ENCODE data around the gene ZHX3.

ZHX3 gene

GRCh38 chr20:41158082-41158625 lies 159.4 kb downstream of the ZHX3 start:
- Histone ChIP-seq H3K27me3 (ENCODE audit: insufficient read depth, poor library complexity, severe bottlenecking) (peaks cover 6% of the 10 kb centered on the region), H3K27ac (replicated peaks) (no peak overlapping the region), H3K4me3 (replicated peaks; ENCODE audit: insufficient read depth, low read length) (no peak overlapping the region)
- TF ChIP-seq GABPA (IDR thresholded peaks at IDR 0.05; ENCODE audit: low read depth) (no peak), SPI1 (IDR thresholded peaks at IDR 0.05; ENCODE audit: borderline replicate concordance, low read depth) (no peak), POLR2AphosphoS5 (IDR thresholded peaks at IDR 0.05; ENCODE audit: low read depth) (no peak)
- TF ChIP-seq, protein P1, sequence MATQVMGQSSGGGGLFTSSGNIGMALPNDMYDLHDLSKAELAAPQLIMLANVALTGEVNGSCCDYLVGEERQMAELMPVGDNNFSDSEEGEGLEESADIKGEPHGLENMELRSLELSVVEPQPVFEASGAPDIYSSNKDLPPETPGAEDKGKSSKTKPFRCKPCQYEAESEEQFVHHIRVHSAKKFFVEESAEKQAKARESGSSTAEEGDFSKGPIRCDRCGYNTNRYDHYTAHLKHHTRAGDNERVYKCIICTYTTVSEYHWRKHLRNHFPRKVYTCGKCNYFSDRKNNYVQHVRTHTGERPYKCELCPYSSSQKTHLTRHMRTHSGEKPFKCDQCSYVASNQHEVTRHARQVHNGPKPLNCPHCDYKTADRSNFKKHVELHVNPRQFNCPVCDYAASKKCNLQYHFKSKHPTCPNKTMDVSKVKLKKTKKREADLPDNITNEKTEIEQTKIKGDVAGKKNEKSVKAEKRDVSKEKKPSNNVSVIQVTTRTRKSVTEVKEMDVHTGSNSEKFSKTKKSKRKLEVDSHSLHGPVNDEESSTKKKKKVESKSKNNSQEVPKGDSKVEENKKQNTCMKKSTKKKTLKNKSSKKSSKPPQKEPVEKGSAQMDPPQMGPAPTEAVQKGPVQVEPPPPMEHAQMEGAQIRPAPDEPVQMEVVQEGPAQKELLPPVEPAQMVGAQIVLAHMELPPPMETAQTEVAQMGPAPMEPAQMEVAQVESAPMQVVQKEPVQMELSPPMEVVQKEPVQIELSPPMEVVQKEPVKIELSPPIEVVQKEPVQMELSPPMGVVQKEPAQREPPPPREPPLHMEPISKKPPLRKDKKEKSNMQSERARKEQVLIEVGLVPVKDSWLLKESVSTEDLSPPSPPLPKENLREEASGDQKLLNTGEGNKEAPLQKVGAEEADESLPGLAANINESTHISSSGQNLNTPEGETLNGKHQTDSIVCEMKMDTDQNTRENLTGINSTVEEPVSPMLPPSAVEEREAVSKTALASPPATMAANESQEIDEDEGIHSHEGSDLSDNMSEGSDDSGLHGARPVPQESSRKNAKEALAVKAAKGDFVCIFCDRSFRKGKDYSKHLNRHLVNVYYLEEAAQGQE (IDR thresholded peaks at IDR 0.05; ENCODE audit: insufficient replicate concordance, low read depth) = no peak
- TF ChIP-seq, protein P2, sequence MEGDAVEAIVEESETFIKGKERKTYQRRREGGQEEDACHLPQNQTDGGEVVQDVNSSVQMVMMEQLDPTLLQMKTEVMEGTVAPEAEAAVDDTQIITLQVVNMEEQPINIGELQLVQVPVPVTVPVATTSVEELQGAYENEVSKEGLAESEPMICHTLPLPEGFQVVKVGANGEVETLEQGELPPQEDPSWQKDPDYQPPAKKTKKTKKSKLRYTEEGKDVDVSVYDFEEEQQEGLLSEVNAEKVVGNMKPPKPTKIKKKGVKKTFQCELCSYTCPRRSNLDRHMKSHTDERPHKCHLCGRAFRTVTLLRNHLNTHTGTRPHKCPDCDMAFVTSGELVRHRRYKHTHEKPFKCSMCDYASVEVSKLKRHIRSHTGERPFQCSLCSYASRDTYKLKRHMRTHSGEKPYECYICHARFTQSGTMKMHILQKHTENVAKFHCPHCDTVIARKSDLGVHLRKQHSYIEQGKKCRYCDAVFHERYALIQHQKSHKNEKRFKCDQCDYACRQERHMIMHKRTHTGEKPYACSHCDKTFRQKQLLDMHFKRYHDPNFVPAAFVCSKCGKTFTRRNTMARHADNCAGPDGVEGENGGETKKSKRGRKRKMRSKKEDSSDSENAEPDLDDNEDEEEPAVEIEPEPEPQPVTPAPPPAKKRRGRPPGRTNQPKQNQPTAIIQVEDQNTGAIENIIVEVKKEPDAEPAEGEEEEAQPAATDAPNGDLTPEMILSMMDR (IDR thresholded peaks at IDR 0.05; ENCODE audit: insufficient read depth, low read length) = no peak
- no peak for DNase-seq (ENCODE audit: low read depth in 1 of 2, low spot score in 1 of 2)

GRCh38 chr20:41155261-41155660 lies 162.3 kb downstream of the ZHX3 start:
- DNase-seq (ENCODE audit: low read depth in 1 of 2, low spot score in 1 of 2) = no peak
- Histone ChIP-seq H3K27me3 (ENCODE audit: insufficient read depth, poor library complexity, severe bottlenecking) (peaks cover 6% of the 10 kb centered on the region), H3K4me3 (replicated peaks; ENCODE audit: insufficient read depth, low read length) (no peak overlapping the region), H3K27ac (replicated peaks) (no peak overlapping the region)
- TF ChIP-seq, protein P1 (IDR thresholded peaks at IDR 0.05; ENCODE audit: insufficient replicate concordance, low read depth) = no peak
- TF ChIP-seq, protein P2 (IDR thresholded peaks at IDR 0.05; ENCODE audit: insufficient read depth, low read length) = no peak
- no peak for TF ChIP-seq SPI1 (IDR thresholded peaks at IDR 0.05; ENCODE audit: borderline replicate concordance, low read depth)
- no peak for TF ChIP-seq POLR2AphosphoS5 (IDR thresholded peaks at IDR 0.05; ENCODE audit: low read depth)

DNA sequence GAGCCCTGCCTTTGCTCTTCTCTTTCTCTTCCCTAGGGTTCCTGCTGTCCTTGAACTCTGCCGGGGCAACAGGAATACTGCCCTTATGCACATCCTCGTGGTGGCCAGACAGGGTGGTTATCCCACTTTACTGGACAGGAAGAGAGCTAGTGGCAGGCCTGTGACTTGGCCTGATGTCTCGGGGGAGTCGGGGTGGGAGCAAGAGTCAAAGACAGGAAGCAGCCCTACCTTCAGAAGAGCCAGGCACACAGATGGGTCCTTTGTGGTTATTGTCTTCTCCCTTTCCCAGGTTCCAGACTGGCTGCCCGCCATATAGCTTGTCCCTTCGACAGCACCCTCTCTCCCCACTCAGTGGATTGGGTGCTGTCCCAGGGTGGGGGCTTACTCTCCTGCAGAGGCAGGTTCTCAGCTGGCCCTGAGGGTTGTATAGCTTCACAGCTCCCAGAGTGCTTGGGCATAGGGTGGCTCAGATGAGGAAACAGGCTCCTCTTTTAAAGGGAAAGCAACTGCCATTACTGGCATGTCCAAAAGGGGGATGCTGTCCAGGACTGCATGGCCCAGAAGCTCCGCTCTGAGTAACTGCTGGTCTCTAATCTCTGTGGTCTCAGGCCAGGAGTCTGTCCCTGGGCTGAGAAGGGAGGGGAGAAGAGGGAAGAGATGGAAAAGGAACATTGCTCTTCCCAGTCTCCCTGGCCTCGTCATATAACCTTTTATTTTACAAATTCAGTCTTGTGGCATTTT lies 162.9 kb downstream of the ZHX3 start:
- no peak for DNase-seq (ENCODE audit: low read depth in 1 of 2, low spot score in 1 of 2)
- Histone ChIP-seq H3K27me3 (ENCODE audit: insufficient read depth, poor library complexity, severe bottlenecking) (peaks cover 6% of the 10 kb centered on the region), H3K27ac (replicated peaks) (no peak overlapping the region), H3K4me3 (replicated peaks; ENCODE audit: insufficient read depth, low read length) (no peak overlapping the region)
- TF ChIP-seq GABPA (IDR thresholded peaks at IDR 0.05; ENCODE audit: low read depth) (no peak), SPI1 (IDR thresholded peaks at IDR 0.05; ENCODE audit: borderline replicate concordance, low read depth) (no peak), POLR2AphosphoS5 (IDR thresholded peaks at IDR 0.05; ENCODE audit: low read depth) (no peak)
- TF ChIP-seq, protein P1 (IDR thresholded peaks at IDR 0.05; ENCODE audit: insufficient replicate concordance, low read depth) = no peak
- TF ChIP-seq, protein P2 (IDR thresholded peaks at IDR 0.05; ENCODE audit: insufficient read depth, low read length) = no peak
